VCaP (cell line): Measurements from ENCODE around the gene BYSL.

Experiments
- H3K27ac ChIP-seq: fragments of 450-650 bp; 2 replicates; pipeline ENCODE4 v1.5.1; 2017
- TF ChIP-seq, protein P1 (sequence below): fragments of 450-650 bp; conservative IDR thresholded peaks from 2 replicates; pipeline ENCODE4 v1.5.1; 2017; ENCODE audit warnings: mild to moderate bottlenecking, moderate library complexity

Gene BYSL

DNA sequence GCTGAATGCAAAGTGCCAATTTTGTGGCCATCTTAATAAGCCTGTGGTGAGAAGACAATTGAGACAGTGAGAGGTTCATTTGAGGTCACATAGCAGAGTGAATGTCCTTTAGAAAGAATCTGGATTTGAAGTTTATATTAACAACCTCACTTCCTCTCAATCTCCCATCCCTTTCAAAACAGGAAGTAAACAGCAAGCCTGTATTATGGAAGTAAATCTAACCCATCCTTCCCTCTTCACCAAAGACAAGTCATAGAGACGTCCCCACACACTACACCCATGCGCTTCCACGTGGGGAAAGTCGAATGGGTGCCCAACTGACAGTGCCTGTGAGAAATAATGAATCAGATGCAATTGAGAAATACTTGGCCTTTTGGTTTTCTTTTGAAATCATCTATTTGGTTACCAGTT, 49.1 kb downstream of the BYSL start:
- no peak overlapping the region for H3K27ac ChIP-seq
- TF ChIP-seq, protein P1, sequence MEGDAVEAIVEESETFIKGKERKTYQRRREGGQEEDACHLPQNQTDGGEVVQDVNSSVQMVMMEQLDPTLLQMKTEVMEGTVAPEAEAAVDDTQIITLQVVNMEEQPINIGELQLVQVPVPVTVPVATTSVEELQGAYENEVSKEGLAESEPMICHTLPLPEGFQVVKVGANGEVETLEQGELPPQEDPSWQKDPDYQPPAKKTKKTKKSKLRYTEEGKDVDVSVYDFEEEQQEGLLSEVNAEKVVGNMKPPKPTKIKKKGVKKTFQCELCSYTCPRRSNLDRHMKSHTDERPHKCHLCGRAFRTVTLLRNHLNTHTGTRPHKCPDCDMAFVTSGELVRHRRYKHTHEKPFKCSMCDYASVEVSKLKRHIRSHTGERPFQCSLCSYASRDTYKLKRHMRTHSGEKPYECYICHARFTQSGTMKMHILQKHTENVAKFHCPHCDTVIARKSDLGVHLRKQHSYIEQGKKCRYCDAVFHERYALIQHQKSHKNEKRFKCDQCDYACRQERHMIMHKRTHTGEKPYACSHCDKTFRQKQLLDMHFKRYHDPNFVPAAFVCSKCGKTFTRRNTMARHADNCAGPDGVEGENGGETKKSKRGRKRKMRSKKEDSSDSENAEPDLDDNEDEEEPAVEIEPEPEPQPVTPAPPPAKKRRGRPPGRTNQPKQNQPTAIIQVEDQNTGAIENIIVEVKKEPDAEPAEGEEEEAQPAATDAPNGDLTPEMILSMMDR, result no peak

GRCh38 chr6:41972826-41973225, 51.5 kb downstream of the BYSL start:
- no peak overlapping the region for H3K27ac ChIP-seq
- TF ChIP-seq, protein P1, result no peak

DNA sequence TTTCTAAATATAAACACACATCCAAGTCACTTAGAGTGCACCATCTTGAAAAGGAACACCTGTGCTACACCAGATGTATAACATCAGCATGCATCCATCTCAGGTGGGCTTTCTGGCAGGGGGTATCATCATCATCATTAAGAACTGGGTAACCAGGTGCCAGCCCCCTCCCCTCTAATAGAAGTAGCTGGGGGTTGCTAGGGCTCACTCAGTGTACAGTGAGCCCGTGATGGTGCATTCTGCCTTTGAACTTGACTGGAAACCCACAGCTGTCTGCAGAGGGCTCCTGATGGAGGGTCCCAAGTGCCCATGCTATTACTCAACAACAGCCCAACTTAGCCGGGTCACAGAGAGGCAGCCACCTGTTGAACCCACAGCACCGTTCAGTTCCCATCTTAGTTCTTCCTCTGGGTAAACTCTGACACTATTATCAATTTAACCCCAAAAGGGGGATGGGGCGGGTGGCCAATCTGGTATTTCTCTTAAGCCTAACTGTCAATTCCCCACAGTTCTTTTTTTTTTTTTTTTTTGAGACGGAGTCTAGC, 53.1 kb downstream of the BYSL start:
- TF ChIP-seq, protein P1, result no peak
- no peak overlapping the region for H3K27ac ChIP-seq

DNA sequence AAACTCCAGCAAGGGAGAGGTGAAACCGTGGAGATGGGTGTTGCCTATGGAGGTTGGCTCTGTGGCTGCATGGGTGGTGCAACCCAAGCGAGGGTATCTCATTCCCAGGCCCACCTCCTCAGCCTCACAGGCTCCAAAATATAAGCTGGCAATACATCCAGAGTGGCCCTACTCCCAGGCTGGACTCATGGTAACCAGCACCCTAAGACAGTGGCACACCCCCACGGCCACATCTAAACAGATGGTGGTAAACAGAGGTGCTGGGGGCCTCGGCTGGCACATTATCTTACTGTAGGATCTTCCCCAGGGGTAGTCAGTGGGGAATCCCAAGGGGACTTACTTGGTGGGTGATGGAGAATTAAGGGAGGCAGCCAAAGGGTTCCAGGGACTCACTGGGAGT, 54.0 kb downstream of the BYSL start:
- TF ChIP-seq, protein P1, result no peak
- H3K27ac ChIP-seq, result no peak overlapping the region

DNA sequence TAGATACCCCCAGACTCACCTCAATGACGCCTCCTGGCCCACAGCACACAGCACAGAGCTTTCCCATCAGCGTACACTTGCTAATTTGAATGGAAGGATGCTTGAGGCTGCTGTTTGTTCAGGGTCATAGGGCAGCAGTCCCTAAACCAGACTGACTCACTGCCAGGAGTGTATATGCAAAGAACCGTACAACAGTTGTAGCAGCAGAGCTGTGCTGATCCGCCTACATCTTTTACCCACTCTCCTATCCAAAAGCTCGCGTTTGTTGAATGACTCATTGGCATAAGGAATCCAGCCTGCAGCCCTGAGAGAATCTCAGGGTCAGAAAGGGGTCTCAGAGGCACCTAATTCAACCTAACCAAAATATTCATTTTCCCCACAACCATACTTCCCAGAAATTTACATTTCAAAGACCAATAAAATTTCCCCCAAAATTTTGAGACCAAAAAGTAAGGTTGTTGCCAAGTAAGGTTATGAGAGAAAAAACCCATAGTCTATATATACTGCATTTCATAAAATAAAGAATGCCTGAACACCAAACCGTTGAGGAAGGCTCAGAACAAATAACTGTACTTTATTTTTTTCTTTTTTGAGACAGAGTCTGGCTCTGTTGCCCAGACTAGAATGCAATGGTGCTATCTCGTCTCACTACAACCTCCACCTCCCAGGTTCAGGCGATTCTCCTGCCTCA, 55.6 kb downstream of the BYSL start:
- TF ChIP-seq, protein P1, result no peak
- no peak overlapping the region for H3K27ac ChIP-seq
